Liver (tissue), 9 donors: Measurements from ENCODE around the gene PAX7. TPM values are rescaled to one million over a fixed set of nuclear protein-coding genes. Genes with fewer than 3 reads are reported as not detected.
"Not testable (repeated sequence)": the region's sequence is repeated elsewhere in the genome, so short reads cannot be mapped to it uniquely, and the experiment has no call there.

Experiments
- DNase-seq: peaks from one replicate; pipeline ENCODE4 v3.0.0-alpha.2; 2017; ENCODE audit warnings: low spot score
- H3K27ac ChIP-seq, 2 donors: one replicate each; pipeline ENCODE4 v1.7.0; 2013; ENCODE audit warnings: inconsistent platforms in 2 of 2, low read length in 2 of 2, control low read depth in 1 of 2, low read depth in 1 of 2, mild to moderate bottlenecking in 1 of 2
- H3K27me3 ChIP-seq, 4 donors: one replicate each; pipeline versions ENCODE4 v1.6.1 to v1.7.0; 2013; ENCODE audit warnings: low read length in 3 of 4, inconsistent platforms in 1 of 4, mild to moderate bottlenecking in 1 of 4, moderate library complexity in 1 of 4; ENCODE audit not compliant: control insufficient read depth in 4 of 4, insufficient read depth in 4 of 4
- H3K36me3 ChIP-seq, 4 donors: one replicate each; pipeline versions ENCODE4 v1.6.1 to v1.7.0; 2013; ENCODE audit warnings: low read length in 3 of 4, mild to moderate bottlenecking in 3 of 4, low read depth in 1 of 4, moderate library complexity in 1 of 4; ENCODE audit not compliant: control insufficient read depth in 4 of 4, insufficient read depth in 3 of 4
- H3K4me1 ChIP-seq, 4 donors: one replicate each; pipeline versions ENCODE4 v1.6.1 to v1.7.0; 2013; ENCODE audit warnings: low read length in 3 of 4, mild to moderate bottlenecking in 3 of 4, moderate library complexity in 1 of 4; ENCODE audit not compliant: control insufficient read depth in 4 of 4, insufficient read depth in 4 of 4
- H3K4me3 ChIP-seq, 3 donors: one replicate each; pipeline versions ENCODE4 v1.6.1 to v1.7.0; 2013; ENCODE audit warnings: low read length in 3 of 3, control low read depth in 1 of 3, low read depth in 1 of 3, mild to moderate bottlenecking in 1 of 3
- H3K9ac ChIP-seq, 2 donors: one replicate each; pipeline ENCODE4 v1.7.0; 2013; ENCODE audit warnings: low read length in 2 of 2, mild to moderate bottlenecking in 2 of 2, moderate library complexity in 2 of 2, control low read depth in 1 of 2, low read depth in 1 of 2
- H3K9me3 ChIP-seq, 4 donors: one replicate each; pipeline versions ENCODE4 v1.6.1 to v1.7.0; 2013; ENCODE audit warnings: low read length in 3 of 4; ENCODE audit not compliant: control insufficient read depth in 4 of 4
- CTCF ChIP-seq: fragments of 150-350 bp; IDR thresholded peaks from 2 replicates; pipeline ENCODE4 v1.5.1; 2017; ENCODE audit warnings: improper control_type of control experiment, low read depth, low read length; ENCODE audit not compliant: missing input control
- EGR1 ChIP-seq, 2 donors: IDR thresholded peaks; 2 replicates each; pipeline ENCODE4 v1.6.1; 2016 to 2018; ENCODE audit warnings: antibody characterized with exemption in 2 of 2, low read depth in 2 of 2
- FOXA1 ChIP-seq: IDR thresholded peaks from 2 replicates; pipeline ENCODE4 v1.6.1; 2016; ENCODE audit warnings: antibody characterized with exemption
- GABPA ChIP-seq, 2 donors: IDR thresholded peaks in 1 of 2; conservative IDR thresholded peaks in 1 of 2; 2 replicates each; pipeline ENCODE4 v1.6.1; 2016; ENCODE audit warnings: antibody characterized with exemption in 2 of 2, mild to moderate bottlenecking in 1 of 2, moderate library complexity in 1 of 2
- JUND ChIP-seq, 2 donors: IDR thresholded peaks; 2 replicates each; pipeline ENCODE4 v1.6.1; 2016; ENCODE audit warnings: antibody characterized with exemption in 2 of 2
- MAX ChIP-seq: IDR thresholded peaks from 2 replicates; pipeline ENCODE4 v1.6.1; 2016; ENCODE audit warnings: antibody characterized with exemption
- NR2F2 ChIP-seq: IDR thresholded peaks from 2 replicates; pipeline ENCODE4 v1.6.1; 2016; ENCODE audit warnings: antibody characterized with exemption
- RAD21 ChIP-seq, 2 donors: IDR thresholded peaks; 2 replicates each; pipeline ENCODE4 v1.6.1; 2016; ENCODE audit warnings: antibody characterized with exemption in 2 of 2, mild to moderate bottlenecking in 2 of 2
- REST ChIP-seq: IDR thresholded peaks from 2 replicates; pipeline ENCODE4 v1.6.1; 2016; ENCODE audit warnings: antibody characterized with exemption, mild to moderate bottlenecking
- RXRA ChIP-seq, 2 donors: IDR thresholded peaks; 2 replicates each; pipeline ENCODE4 v1.6.1; 2017 to 2018; ENCODE audit warnings: antibody characterized with exemption in 2 of 2, mild to moderate bottlenecking in 1 of 2
- YY1 ChIP-seq: IDR thresholded peaks from 2 replicates; pipeline ENCODE4 v1.6.1; 2016; ENCODE audit warnings: antibody characterized with exemption, mild to moderate bottlenecking
- ZBTB33 ChIP-seq: IDR thresholded peaks from 2 replicates; pipeline ENCODE4 v1.6.1; 2016; ENCODE audit warnings: antibody characterized with exemption
- WGBS: extraction: QIAGEN DNeasy Blood & Tissue Kit; methylation state at CpG from one replicate; pipeline ENCODE4 v1.1.7; 2013; 5-methylcytosine and 5-hydroxymethylcytosine counted together
- polyA plus RNA-seq, 2 donors: library from polyadenylated mRNA; stranded (reverse) in 1 of 2; unstranded in 1 of 2; fragments of 200-250 nt in 1 of 2; fragments of >200 nt in 1 of 2; fragmentation: Nextera tagmentation in 1 of 2; extraction: Ambion mirVana in 1 of 2; gene quantifications; one replicate each; pipeline versions ENCODE4 v1.2.1 to v1.2.3, GENCODE V29; 2013 to 2015
- total RNA-seq, 2 donors: library from RNA; depleted of rRNA; stranded (reverse); fragments of >200 nt; gene quantifications; one replicate each; pipeline ENCODE4 v1.2.3, GENCODE V29; 2014
- donor health status: healthy.
- donor health status: healthy.
- donor health status: healthy.
- donor health status: healthy.
- donor health status: healthy.

The PAX7 gene
- total and polyA plus RNA-seq, 4 donors, result not detected

GRCh38 chr1:18744381-18744780, 113.7 kb downstream of the PAX7 start:
- H3K27ac ChIP-seq, H3K4me1 ChIP-seq, H3K9ac ChIP-seq, H3K9me3 ChIP-seq, H3K36me3 ChIP-seq, DNase-seq, H3K4me3 ChIP-seq: not testable (repeated sequence)
- H3K27me3 ChIP-seq, result peaks cover 0 to 10% (median 0%) of the 10 kb centered on the region in 4 donors
- WGBS, result 85% methylated on average over 1 of the region's 1 CpG

- no peaks in the 10 kb centered on the region for H3K36me3 ChIP-seq
- TF ChIP-seq GABPA (IDR thresholded peaks at IDR 0.05 in 1 of 2, conservative IDR thresholded peaks at IDR 0.05 in 1 of 2) (no peak), RXRA (IDR thresholded peaks at IDR 0.05) (no peak), ZBTB33 (no peak), YY1 (no peak), NR2F2 (no peak), MAX (no peak)
- peaks cover 0 to 13% (median 2%) of the 10 kb centered on the region in 4 donors for H3K27me3 ChIP-seq
- H3K27ac ChIP-seq, result no peak overlapping the region
- H3K9me3 ChIP-seq, result peaks cover 0 to 6% (median 3%) of the 10 kb centered on the region in 4 donors
- no peaks in the 10 kb centered on the region for H3K4me1 ChIP-seq
- DNase-seq, result no peak
- no peak overlapping the region for H3K4me3 ChIP-seq
- 71% methylated on average over 5 of the region's 5 CpGs for WGBS
- H3K9ac ChIP-seq, result no peak overlapping the region
These were observed 116.3 kb downstream of the PAX7 start for GRCh38 chr1:18746981-18747380.

GRCh38 chr1:18747671-18748070, 117.0 kb downstream of the PAX7 start:
- WGBS, result 69% methylated on average over 5 of the region's 5 CpGs
- Histone ChIP-seq H3K4me3 (no peak overlapping the region), H3K9me3 (peaks cover 1 to 6% (median 3%) of the 10 kb centered on the region in 4 donors), H3K27me3 (peaks cover 0 to 16% (median 2%) of the 10 kb centered on the region in 4 donors), H3K4me1 (no peaks in the 10 kb centered on the region), H3K9ac (no peak overlapping the region), H3K36me3 (no peaks in the 10 kb centered on the region), H3K27ac (no peak overlapping the region)
- TF ChIP-seq EGR1 (IDR thresholded peaks at IDR 0.05; ENCODE audit: low read depth in 2 of 2) (no peak), CTCF (no peak), ZBTB33 (no peak), FOXA1 (no peak), JUND (IDR thresholded peaks at IDR 0.05) (no peak), RAD21 (IDR thresholded peaks at IDR 0.05) (no peak), REST (no peak), RXRA (IDR thresholded peaks at IDR 0.05) (no peak), YY1 (no peak), NR2F2 (no peak)
- no peak for DNase-seq
